Neural cell (in vitro differentiated cells): ENCODE measurements around the gene ANKS1A. TPM values are rescaled to one million over a fixed set of nuclear protein-coding genes. Genes with fewer than 3 reads are reported as not detected.

Source experiments
- H2AFZ ChIP-seq: fragments of 200-600, 300-800 bp; sonication (generic), shearing (Covaris generic); 2 replicates; pipeline ENCODE4 v1.6.0; 2014; ENCODE audit warnings: low read depth, mild to moderate bottlenecking, antibody characterized with exemption, low read length, moderate library complexity
- H3F3A ChIP-seq: fragments of 200-600 bp; shearing (Covaris generic); 2 replicates; pipeline ENCODE4 v1.6.1; 2016; ENCODE audit warnings: mild to moderate bottlenecking, moderate library complexity, mixed read lengths, antibody characterized with exemption, low read length; ENCODE audit not compliant: insufficient read depth, poor library complexity, severe bottlenecking
- H3K27ac ChIP-seq: fragments of 200-600, 300-800 bp; sonication (generic), shearing (Covaris generic); 2 replicates; pipeline ENCODE4 v1.5.1; 2014; ENCODE audit warnings: mild to moderate bottlenecking, low read length, moderate library complexity
- H3K27me3 ChIP-seq: fragments of 300-800, 200-600 bp; sonication (generic), shearing (Covaris generic); 2 replicates; pipeline ENCODE4 v1.6.0; 2014; ENCODE audit warnings: mild to moderate bottlenecking, low read depth, low read length, moderate library complexity; ENCODE audit not compliant: insufficient read depth
- H3K36me3 ChIP-seq: fragments of 300-800, 200-600 bp; sonication (generic), shearing (Covaris generic); 2 replicates; pipeline ENCODE4 v1.5.1; 2014; ENCODE audit warnings: mild to moderate bottlenecking, antibody characterized with exemption, low read length, moderate library complexity; ENCODE audit not compliant: insufficient read depth
- H3K4me2 ChIP-seq: fragments of 300-800, 200-600 bp; sonication (generic), shearing (Covaris generic); 2 replicates; pipeline ENCODE4 v1.6.0; 2014; ENCODE audit warnings: mild to moderate bottlenecking, low read length
- H3K4me3 ChIP-seq: fragments of 300-800, 200-600 bp; sonication (generic), shearing (Covaris generic); 2 replicates; pipeline ENCODE4 v1.5.1; 2014; ENCODE audit warnings: mild to moderate bottlenecking, low read length, moderate library complexity
- H3K79me2 ChIP-seq: fragments of 200-600 bp; shearing (Covaris generic); replicated peaks from 2 replicates; pipeline ENCODE4 v1.6.0; 2014; ENCODE audit warnings: mild to moderate bottlenecking, low read length, moderate library complexity; ENCODE audit not compliant: insufficient read depth
- H3K9ac ChIP-seq: fragments of 300-800, 200-600 bp; sonication (generic), shearing (Covaris generic); 2 replicates; pipeline ENCODE4 v1.6.1; 2016; ENCODE audit warnings: mild to moderate bottlenecking, low read length, mixed read lengths
- H3K9me2 ChIP-seq: fragments of 200-600 bp; shearing (Covaris generic); 2 replicates; pipeline ENCODE4 v1.6.1; 2016; ENCODE audit warnings: mild to moderate bottlenecking, low read length, mixed read lengths; ENCODE audit not compliant: insufficient read depth
- H3K9me3 ChIP-seq: fragments of 200-600, 300-800 bp; sonication (generic), shearing (Covaris generic); 2 replicates; pipeline ENCODE4 v1.6.1; 2016; ENCODE audit warnings: mild to moderate bottlenecking, mixed run types, low read length, moderate library complexity, mixed read lengths
- H4K20me1 ChIP-seq: fragments of 200-600 bp; shearing (Covaris generic); 2 replicates; pipeline ENCODE4 v1.6.1; 2016; ENCODE audit warnings: mild to moderate bottlenecking, mixed run types; ENCODE audit not compliant: insufficient read depth
- EP300 ChIP-seq: fragments of 450-650 bp; conservative IDR thresholded peaks from 2 replicates; pipeline ENCODE4 v1.6.1; 2014; ENCODE audit warnings: antibody characterized with exemption, mild to moderate bottlenecking, moderate library complexity; ENCODE audit not compliant: poor library complexity, severe bottlenecking
- EZH2 ChIP-seq: fragments of 200-600, 300-800 bp; shearing (Covaris generic), sonication (generic); IDR thresholded peaks from 2 replicates; pipeline ENCODE4 v1.6.1; 2014; ENCODE audit warnings: antibody characterized with exemption, low read length, borderline replicate concordance, mild to moderate bottlenecking; ENCODE audit not compliant: insufficient read depth, poor library complexity, severe bottlenecking
- MXI1 ChIP-seq: fragments of 450-650 bp; conservative IDR thresholded peaks from 2 replicates; pipeline ENCODE4 v1.6.1; 2014; ENCODE audit warnings: antibody characterized with exemption, mild to moderate bottlenecking; ENCODE audit not compliant: poor library complexity, severe bottlenecking
- POLR2AphosphoS5 ChIP-seq: IDR thresholded peaks from 2 replicates; pipeline ENCODE4 v1.6.1; 2012
- RAD21 ChIP-seq: fragments of 450-650 bp; conservative IDR thresholded peaks from 2 replicates; pipeline ENCODE4 v1.6.1; 2014; ENCODE audit warnings: antibody characterized with exemption, mild to moderate bottlenecking, moderate library complexity
- SMC3 ChIP-seq: fragments of 450-650 bp; conservative IDR thresholded peaks from 2 replicates; pipeline ENCODE4 v1.6.1; 2014; ENCODE audit warnings: antibody characterized with exemption, mild to moderate bottlenecking, moderate library complexity; ENCODE audit not compliant: poor library complexity
- TAF1 ChIP-seq: IDR thresholded peaks from 2 replicates; pipeline ENCODE4 v1.6.1; 2012; ENCODE audit warnings: low read depth
- polyA plus RNA-seq: library from polyadenylated mRNA; depleted of rRNA; stranded (reverse); fragments of >200 nt; gene quantifications from 2 replicates; pipeline ENCODE4 v1.2.3, GENCODE V29; 2014
- TF ChIP-seq, protein P1 (sequence below): fragments of 450-650 bp; IDR thresholded peaks from 2 replicates; pipeline ENCODE4 v1.5.1; 2014; ENCODE audit warnings: antibody characterized with exemption, mild to moderate bottlenecking, moderate library complexity; ENCODE audit not compliant: poor library complexity, severe bottlenecking
- TF ChIP-seq, protein P2 (sequence below): IDR thresholded peaks from 2 replicates; pipeline ENCODE4 v1.6.1; 2012; ENCODE audit warnings: borderline replicate concordance

Gene ANKS1A
- polyA plus RNA-seq, 1 donor from 2014 or later, result 22.6 TPM

DNA sequence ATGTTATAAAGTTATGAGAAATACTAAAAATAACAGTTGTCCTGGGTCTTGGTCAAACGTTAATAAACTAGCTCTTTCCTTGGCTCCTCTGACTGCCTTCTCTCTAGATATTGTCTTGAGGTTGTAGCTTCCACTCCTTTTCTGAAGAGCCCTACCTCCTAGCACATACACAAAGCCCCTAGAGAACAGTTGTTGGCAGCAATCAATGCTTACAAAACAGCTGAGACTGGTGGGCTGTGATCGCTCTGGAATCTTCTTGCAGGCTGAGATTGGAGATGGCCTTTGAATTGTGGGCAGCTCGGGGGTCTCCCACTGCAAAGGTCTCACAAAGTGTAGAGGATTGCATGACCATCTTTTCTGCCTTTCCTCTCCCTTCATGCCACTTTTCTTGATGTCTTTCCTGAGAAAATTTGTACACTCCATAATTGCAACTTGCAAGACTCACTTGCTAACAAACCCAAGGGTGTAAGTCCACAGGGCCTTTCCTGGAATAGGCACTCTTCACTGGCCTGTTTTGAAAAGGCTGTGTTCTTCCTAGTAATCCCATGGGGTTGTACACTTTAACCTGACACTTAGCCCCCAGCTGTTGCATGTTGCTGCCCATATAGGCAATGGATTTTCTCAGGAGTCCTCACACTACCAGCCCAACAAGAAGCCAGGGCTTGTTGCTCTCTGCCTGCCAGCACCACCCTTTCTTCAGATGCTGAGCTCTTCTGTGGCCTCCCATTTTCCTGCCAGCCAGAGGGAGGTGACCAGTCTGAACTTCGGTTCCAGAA lies 152.2 kb downstream of the ANKS1A start:
- no peak overlapping the region for H3K27ac ChIP-seq
- no peaks in the 10 kb centered on the region for H3K9me2 ChIP-seq
- H3F3A ChIP-seq, result no peaks in the 10 kb centered on the region
- H3K4me2 ChIP-seq, result no peak overlapping the region
- no peaks in the 10 kb centered on the region for H3K9me3 ChIP-seq
- TF ChIP-seq MXI1 (no peak), TAF1 (no peak), EP300 (no peak), EZH2 (no peak), RAD21 (no peak), SMC3 (no peak), POLR2AphosphoS5 (no peak)
- TF ChIP-seq, protein P1, sequence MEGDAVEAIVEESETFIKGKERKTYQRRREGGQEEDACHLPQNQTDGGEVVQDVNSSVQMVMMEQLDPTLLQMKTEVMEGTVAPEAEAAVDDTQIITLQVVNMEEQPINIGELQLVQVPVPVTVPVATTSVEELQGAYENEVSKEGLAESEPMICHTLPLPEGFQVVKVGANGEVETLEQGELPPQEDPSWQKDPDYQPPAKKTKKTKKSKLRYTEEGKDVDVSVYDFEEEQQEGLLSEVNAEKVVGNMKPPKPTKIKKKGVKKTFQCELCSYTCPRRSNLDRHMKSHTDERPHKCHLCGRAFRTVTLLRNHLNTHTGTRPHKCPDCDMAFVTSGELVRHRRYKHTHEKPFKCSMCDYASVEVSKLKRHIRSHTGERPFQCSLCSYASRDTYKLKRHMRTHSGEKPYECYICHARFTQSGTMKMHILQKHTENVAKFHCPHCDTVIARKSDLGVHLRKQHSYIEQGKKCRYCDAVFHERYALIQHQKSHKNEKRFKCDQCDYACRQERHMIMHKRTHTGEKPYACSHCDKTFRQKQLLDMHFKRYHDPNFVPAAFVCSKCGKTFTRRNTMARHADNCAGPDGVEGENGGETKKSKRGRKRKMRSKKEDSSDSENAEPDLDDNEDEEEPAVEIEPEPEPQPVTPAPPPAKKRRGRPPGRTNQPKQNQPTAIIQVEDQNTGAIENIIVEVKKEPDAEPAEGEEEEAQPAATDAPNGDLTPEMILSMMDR, result no peak
- TF ChIP-seq, protein P2, sequence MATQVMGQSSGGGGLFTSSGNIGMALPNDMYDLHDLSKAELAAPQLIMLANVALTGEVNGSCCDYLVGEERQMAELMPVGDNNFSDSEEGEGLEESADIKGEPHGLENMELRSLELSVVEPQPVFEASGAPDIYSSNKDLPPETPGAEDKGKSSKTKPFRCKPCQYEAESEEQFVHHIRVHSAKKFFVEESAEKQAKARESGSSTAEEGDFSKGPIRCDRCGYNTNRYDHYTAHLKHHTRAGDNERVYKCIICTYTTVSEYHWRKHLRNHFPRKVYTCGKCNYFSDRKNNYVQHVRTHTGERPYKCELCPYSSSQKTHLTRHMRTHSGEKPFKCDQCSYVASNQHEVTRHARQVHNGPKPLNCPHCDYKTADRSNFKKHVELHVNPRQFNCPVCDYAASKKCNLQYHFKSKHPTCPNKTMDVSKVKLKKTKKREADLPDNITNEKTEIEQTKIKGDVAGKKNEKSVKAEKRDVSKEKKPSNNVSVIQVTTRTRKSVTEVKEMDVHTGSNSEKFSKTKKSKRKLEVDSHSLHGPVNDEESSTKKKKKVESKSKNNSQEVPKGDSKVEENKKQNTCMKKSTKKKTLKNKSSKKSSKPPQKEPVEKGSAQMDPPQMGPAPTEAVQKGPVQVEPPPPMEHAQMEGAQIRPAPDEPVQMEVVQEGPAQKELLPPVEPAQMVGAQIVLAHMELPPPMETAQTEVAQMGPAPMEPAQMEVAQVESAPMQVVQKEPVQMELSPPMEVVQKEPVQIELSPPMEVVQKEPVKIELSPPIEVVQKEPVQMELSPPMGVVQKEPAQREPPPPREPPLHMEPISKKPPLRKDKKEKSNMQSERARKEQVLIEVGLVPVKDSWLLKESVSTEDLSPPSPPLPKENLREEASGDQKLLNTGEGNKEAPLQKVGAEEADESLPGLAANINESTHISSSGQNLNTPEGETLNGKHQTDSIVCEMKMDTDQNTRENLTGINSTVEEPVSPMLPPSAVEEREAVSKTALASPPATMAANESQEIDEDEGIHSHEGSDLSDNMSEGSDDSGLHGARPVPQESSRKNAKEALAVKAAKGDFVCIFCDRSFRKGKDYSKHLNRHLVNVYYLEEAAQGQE, result no peak
- H3K4me3 ChIP-seq, result no peak overlapping the region
- H3K9ac ChIP-seq, result no peak overlapping the region
- H2AFZ ChIP-seq, result no peak overlapping the region
- no peaks in the 10 kb centered on the region for H3K79me2 ChIP-seq
- H3K27me3 ChIP-seq, result no peaks in the 10 kb centered on the region
- no peaks in the 10 kb centered on the region for H4K20me1 ChIP-seq
- no peaks in the 10 kb centered on the region for H3K36me3 ChIP-seq

DNA sequence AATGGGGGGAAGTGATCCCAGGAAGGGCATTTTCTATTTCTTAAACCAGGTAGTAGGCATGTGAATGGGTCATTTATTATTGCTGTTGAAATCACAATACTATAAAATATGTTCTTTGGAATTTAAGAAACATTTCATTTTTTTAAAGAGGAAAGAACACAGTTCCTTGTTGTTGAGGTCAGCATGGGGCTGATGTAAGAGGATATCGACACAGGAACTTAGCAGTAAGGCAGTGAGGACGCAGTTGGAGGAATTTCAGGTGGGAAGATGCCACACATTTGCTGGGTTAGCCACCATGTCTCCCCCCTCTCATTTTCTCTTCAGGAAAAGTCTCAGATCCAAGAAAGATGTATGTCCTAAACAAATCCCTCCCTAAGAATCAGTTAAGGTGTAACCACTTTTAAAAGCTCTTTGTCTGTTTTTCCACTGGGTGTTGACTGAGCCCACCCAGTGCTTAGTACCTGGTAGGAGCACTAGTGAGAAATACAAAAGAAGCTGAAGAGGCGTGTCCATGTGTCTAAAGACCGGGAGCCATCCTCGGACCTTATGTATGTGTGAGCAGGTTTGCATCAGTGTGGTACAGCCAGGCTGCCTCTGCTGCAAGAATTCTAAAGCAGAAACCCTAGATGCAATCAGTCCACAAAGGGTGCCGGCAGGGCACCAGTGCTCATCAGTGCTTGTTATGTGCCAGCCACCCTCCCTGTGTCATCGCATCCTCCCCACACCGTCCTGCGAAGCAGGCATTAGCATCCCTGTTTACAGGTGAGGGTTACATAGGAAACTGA lies 153.2 kb downstream of the ANKS1A start:
- Histone ChIP-seq H3K27me3 (no peaks in the 10 kb centered on the region), H3F3A (no peaks in the 10 kb centered on the region)
- TF ChIP-seq EP300, result no peak
- TF ChIP-seq TAF1, result no peak
- no peak for TF ChIP-seq MXI1
- TF ChIP-seq POLR2AphosphoS5, result no peak
- TF ChIP-seq, protein P2, result no peak

More for the DNA sequence above, 153.2 kb downstream of the ANKS1A start:
- Histone ChIP-seq H3K79me2 (no peaks in the 10 kb centered on the region), H3K36me3 (no peaks in the 10 kb centered on the region), H3K9ac (no peak overlapping the region), H4K20me1 (no peaks in the 10 kb centered on the region), H3K4me3 (no peak overlapping the region), H2AFZ (no peak overlapping the region), H3K9me3 (no peaks in the 10 kb centered on the region), H3K4me2 (no peak overlapping the region), H3K27ac (no peak overlapping the region), H3K9me2 (no peaks in the 10 kb centered on the region)
